HepG2 (cell line): ENCODE data around the gene CYLD. TPM values are rescaled to one million over a fixed set of nuclear protein-coding genes. Genes with fewer than 3 reads are reported as not detected.

Source experiments
- ARNT2 ChIP-seq: sonication (generic); formaldehyde crosslinking; IDR thresholded peaks from 2 replicates; pipeline ENCODE4 v1.8.0; 2022; ENCODE audit warnings: mild to moderate bottlenecking, low read depth, missing genetic modification reagents, moderate library complexity
- FLYWCH1 ChIP-seq: sonication (generic); formaldehyde crosslinking; IDR thresholded peaks from 2 replicates; pipeline ENCODE4 v1.8.1; 2023; ENCODE audit warnings: mild to moderate bottlenecking, missing genetic modification reagents
- HNRNPLL ChIP-seq: fragments of 200-400 bp; formaldehyde crosslinking; IDR thresholded peaks from 2 replicates; pipeline ENCODE4 v1.6.1; 2017; ENCODE audit warnings: mild to moderate bottlenecking, low read depth, low read length; ENCODE audit not compliant: poor library complexity, severe bottlenecking
- SKIL ChIP-seq: sonication (generic); formaldehyde crosslinking; IDR thresholded peaks from 2 replicates; pipeline ENCODE4 v1.8.0; 2022; ENCODE audit warnings: missing genetic modification reagents, mild to moderate bottlenecking, moderate library complexity, borderline replicate concordance
- SP4 ChIP-seq: sonication (generic); formaldehyde crosslinking; IDR thresholded peaks from 2 replicates; pipeline ENCODE4 v1.8.1; 2023; ENCODE audit warnings: mild to moderate bottlenecking, missing genetic modification reagents
- ZBTB40 ChIP-seq, 2 experiments: fragments of 450-650 bp in 1 of 2; sonication (generic) in 1 of 2; formaldehyde crosslinking in 1 of 2; IDR thresholded peaks; 2 replicates each; pipeline versions ENCODE4 v1.6.1 to v1.8.0; 2016 to 2022; ENCODE audit warnings: antibody characterized with exemption in 1 of 2, mild to moderate bottlenecking in 1 of 2, missing genetic modification reagents in 1 of 2
- ZNF12 ChIP-seq: sonication (generic); formaldehyde crosslinking; IDR thresholded peaks from 2 replicates; pipeline ENCODE4 v1.5.0; 2020; ENCODE audit warnings: missing genetic modification reagents
- ZNF354B ChIP-seq: sonication (generic); formaldehyde crosslinking; IDR thresholded peaks from 2 replicates; pipeline ENCODE4 v1.8.0; 2022; ENCODE audit warnings: mild to moderate bottlenecking, missing genetic modification reagents
- polyA plus RNA-seq, 8 experiments: library from polyadenylated mRNA; depleted of rRNA in 3 of 8; stranded (reverse) in 7 of 8; unstranded in 1 of 8; fragments of >200 nt; fragmentation: Illumina TruSeq in 4 of 8; extraction: Trizol in 4 of 8; gene quantifications; 2 replicates each; pipeline versions ENCODE4 v1.2.1 to v1.2.3, GENCODE V29; 2011 to 2016; ENCODE audit warnings: low read depth in 4 of 8, missing spikeins in 1 of 8, mixed read lengths in 1 of 8; ENCODE audit not compliant: insufficient read depth in 1 of 8
- total RNA-seq, 5 experiments: library from RNA; depleted of rRNA; stranded (reverse); fragments of >200 nt; fragmentation: Illumina TruSeq; extraction: Trizol; gene quantifications; 2 replicates each; pipeline ENCODE4 v1.2.3, GENCODE V29; 2016; ENCODE audit warnings: low read depth in 1 of 5

CYLD gene
- total and polyA plus RNA-seq, 2 of the 13 experiments (the other 11 are each of a cell fraction or from before 2014, with no cell fraction given), result 6.1 to 11.4 TPM

DNA sequence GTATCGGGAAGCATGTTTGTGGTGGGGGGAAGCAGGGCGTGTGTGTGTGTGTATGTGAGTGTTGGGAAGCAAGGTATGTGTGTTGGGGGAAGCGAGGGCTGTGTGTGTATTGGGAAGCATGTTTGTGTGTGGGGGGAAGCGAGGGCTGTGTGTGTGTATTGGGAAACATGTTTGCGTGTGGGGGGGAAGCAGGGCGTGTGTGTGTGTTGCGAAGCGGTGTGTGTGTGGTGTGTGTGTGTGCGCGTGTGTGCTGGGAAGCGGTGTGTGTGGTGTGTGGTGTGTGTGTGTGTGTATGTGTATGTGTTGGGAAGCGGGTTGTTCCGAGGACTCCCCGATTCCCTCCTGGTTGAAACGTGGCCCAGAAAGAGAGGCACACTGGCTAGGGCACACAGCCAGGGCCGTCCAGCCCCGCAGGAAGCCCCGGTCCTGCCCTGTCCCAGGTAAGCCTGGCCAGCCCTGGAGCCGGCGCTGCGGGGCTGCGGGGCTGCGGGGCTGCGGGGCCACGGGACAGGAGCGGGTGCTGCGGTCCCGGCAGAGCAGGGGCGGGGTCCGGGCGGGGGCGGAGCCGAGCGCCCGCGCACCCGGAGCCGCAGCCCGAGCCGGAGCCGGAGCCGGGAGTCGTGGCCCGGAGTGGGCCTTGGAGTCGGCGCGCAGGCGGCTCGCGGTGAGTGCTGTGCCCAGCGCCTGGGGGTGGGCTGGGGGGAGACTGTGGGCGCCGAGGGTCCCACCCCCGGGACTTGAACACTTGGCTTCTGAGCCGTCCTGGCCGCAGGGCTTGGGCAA, 48.7 kb upstream of the CYLD start, which contains the start of gene NOD2 (continued):
- TF ChIP-seq ARNT2, result 0 out of 2 replicates have a peak, but pooled peaks have one; percentile 33
- TF ChIP-seq SKIL (CRISPR knock-in tag), result no peak
- 0 out of 2 replicates have a peak, but pooled peaks have one; percentile 1 for TF ChIP-seq ZBTB40 (IDR thresholded peaks at IDR 0.05)
- no peak for TF ChIP-seq ZBTB40 (CRISPR knock-in tag; IDR thresholded peaks at IDR 0.05)
- TF ChIP-seq FLYWCH1 (CRISPR knock-in tag), result 0 out of 2 replicates have a peak, but pooled peaks have one; percentile 41
- TF ChIP-seq SP4 (CRISPR knock-in tag), result peak; percentile 55; the same call in 1 of the 2 replicates
- no peak for TF ChIP-seq ZNF354B
- TF ChIP-seq ZNF12 (CRISPR knock-in tag), result no peak
- peak; percentile 42 for TF ChIP-seq HNRNPLL
